ENCODE results near the gene AVL9.
"Not testable (repeated sequence)": the region's sequence is repeated elsewhere in the genome, so short reads cannot be mapped to it uniquely, and the experiment has no call there.

Gene AVL9

GRCh38 chr7:32496052-32496813, 944 bp downstream of the AVL9 start:
- DNase-seq = no peak

- not testable (repeated sequence) for DNase-seq
Measured at GRCh38 chr7:32499755-32500154, 4.5 kb downstream of the AVL9 start.

GRCh38 chr7:32500216-32500615, 4.9 kb downstream of the AVL9 start:
- DNase-seq = not testable (repeated sequence)

GRCh38 chr7:32500922-32501341, 5.6 kb downstream of the AVL9 start:
- DNase-seq = no peak

GRCh38 chr7:32501522-32501921, 6.2 kb downstream of the AVL9 start:
- no peak for DNase-seq

GRCh38 chr7:32502728-32503127, 7.4 kb downstream of the AVL9 start:
- DNase-seq = no peak

- no peak for DNase-seq
Measured at GRCh38 chr7:32506266-32507054, 11.2 kb downstream of the AVL9 start.

GRCh38 chr7:32507414-32507813, 12.1 kb downstream of the AVL9 start:
- no peak for DNase-seq

- no peak for DNase-seq
Measured at GRCh38 chr7:32511791-32512190, 16.5 kb downstream of the AVL9 start.

GRCh38 chr7:32513210-32513609, 17.9 kb downstream of the AVL9 start:
- no peak for DNase-seq

GRCh38 chr7:32515890-32516550, 20.7 kb downstream of the AVL9 start:
- peak; percentile 24 for DNase-seq

GRCh38 chr7:32516551-32517100, 21.3 kb downstream of the AVL9 start:
- DNase-seq = no peak

GRCh38 chr7:32518534-32519140, 23.3 kb downstream of the AVL9 start:
- DNase-seq = no peak

- no peak for DNase-seq
Measured at GRCh38 chr7:32519763-32520162, 24.5 kb downstream of the AVL9 start.

GRCh38 chr7:32522746-32523530, 27.6 kb downstream of the AVL9 start:
- no peak for DNase-seq

- no peak for DNase-seq
Measured at GRCh38 chr7:32524631-32525030, 29.3 kb downstream of the AVL9 start.

GRCh38 chr7:32525839-32526238, 30.6 kb downstream of the AVL9 start:
- no peak for DNase-seq

GRCh38 chr7:32531402-32531801, 36.1 kb downstream of the AVL9 start:
- DNase-seq = no peak

GRCh38 chr7:32532086-32532485, 36.8 kb downstream of the AVL9 start:
- DNase-seq = no peak

GRCh38 chr7:32532716-32533115, 37.4 kb downstream of the AVL9 start:
- no peak for DNase-seq

GRCh38 chr7:32533276-32534029, 38.2 kb downstream of the AVL9 start:
- DNase-seq = no peak
